ENCODE measurements around the gene RNU1-1. TPM values are rescaled to one million over a fixed set of nuclear protein-coding genes. Genes with fewer than 3 reads are reported as not detected.

The RNU1-1 gene
- total and polyA plus RNA-seq, 4 experiments from 2014 or later: 3,010 to 3,866 TPM; not detected in 2

Other genes with a start within 250 kb of the RNU1-1 start
- gene FBXO42, start 161.8 kb downstream of the RNU1-1 start, total RNA-seq: 10 to 100 TPM; 21.6 to 25.6 TPM
- gene FBXO42, start 161.8 kb downstream of the RNU1-1 start, polyA plus RNA-seq: 10 to 100 TPM; 18.2 to 22.7 TPM
- gene SZRD1, start 147.0 kb downstream of the RNU1-1 start, total RNA-seq: 10 to 100 TPM; 79.1 to 81.0 TPM
- gene SZRD1, start 147.0 kb downstream of the RNU1-1 start, polyA plus RNA-seq: 10 to 100 TPM; 41.6 to 56.7 TPM
- gene SPATA21, start 76.9 kb downstream of the RNU1-1 start, total RNA-seq: not detected
- not detected for gene SPATA21, start 76.9 kb downstream of the RNU1-1 start, polyA plus RNA-seq
- gene NECAP2, start 73.6 kb downstream of the RNU1-1 start, total RNA-seq: 100 to 1,000 TPM; 154 to 165 TPM
- 100 to 1,000 TPM; 243 to 341 TPM for gene NECAP2, start 73.6 kb downstream of the RNU1-1 start, polyA plus RNA-seq
- 10 to 100 TPM; 16.7 to 17.0 TPM for gene NBPF1, start 99.3 kb upstream of the RNU1-1 start, total RNA-seq
- gene NBPF1, start 99.3 kb upstream of the RNU1-1 start, polyA plus RNA-seq: 10 to 100 TPM in 1 of 2 donors, 1 to 10 TPM in 1; 4.1 to 10.4 TPM
- 1,000 to 10,000 TPM; 3,010 to 3,866 TPM for gene RNU1-3, start 152.7 kb upstream of the RNU1-1 start, total RNA-seq
- gene RNU1-3, start 152.7 kb upstream of the RNU1-1 start, polyA plus RNA-seq: not detected
- 1,000 to 10,000 TPM; 3,010 to 3,866 TPM for gene RNU1-4, start 226.2 kb upstream of the RNU1-1 start, total RNA-seq
- gene RNU1-4, start 226.2 kb upstream of the RNU1-1 start, polyA plus RNA-seq: not detected

All from CD4-positive, alpha-beta memory T cell (primary cell).